HG03432 (cell line): ENCODE measurements around the gene KRT15.

Experiments
- ATAC-seq: cut with Tn5 transposase; IDR thresholded peaks from one replicate; pipeline ENCODE4 v1.9.1; 2021; ENCODE audit warnings: mild to moderate bottlenecking, moderate library complexity; ENCODE audit not compliant: unreplicated experiment

KRT15 gene

DNA sequence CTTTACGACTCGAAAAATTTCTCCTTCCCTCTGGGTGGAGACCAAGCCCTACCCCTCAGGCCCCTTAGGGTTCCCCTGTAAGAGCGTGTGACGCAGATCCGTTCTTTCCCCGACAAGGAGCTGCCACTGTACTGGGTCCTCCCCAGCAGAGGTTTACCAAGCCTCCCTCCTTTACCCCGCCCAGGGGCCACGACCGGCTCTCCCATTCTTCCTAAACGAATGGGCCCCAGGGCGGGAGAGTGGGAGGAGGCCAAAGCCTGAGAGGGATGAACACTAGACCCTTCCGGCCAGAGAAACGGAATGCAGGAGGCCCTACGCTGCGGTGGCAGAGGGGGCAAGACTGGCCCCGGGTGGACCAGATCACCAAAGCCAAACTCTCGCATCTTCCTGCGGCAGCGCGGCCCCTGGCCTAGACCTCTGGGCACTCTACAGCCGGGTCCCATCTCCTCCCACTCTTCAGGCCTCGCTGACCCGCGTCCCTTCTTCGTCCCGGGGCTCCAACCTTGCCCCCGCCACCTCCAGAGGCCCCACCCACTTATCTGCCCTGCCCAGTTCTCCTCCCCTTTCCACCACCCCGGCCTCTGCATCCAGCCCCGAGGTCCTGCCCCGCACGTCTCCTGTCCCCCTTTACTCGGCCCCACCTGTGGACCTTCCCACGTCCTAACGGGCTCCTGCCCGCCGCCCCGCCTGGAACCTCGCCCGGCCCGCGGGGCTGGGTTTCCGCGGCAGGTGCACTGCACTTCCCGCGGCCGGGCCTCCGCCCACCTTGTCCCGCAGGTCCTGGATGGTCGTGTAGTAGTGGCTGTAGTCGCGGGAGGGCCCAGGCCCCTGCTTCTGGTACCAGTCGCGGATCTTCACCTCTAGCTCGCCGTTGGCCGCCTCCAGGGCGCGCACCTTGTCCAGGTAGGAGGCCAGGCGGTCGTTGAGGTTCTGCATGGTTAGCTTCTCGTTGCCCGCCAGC lies 8.7 kb upstream of the KRT15 start:
- ATAC-seq: no peak

DNA sequence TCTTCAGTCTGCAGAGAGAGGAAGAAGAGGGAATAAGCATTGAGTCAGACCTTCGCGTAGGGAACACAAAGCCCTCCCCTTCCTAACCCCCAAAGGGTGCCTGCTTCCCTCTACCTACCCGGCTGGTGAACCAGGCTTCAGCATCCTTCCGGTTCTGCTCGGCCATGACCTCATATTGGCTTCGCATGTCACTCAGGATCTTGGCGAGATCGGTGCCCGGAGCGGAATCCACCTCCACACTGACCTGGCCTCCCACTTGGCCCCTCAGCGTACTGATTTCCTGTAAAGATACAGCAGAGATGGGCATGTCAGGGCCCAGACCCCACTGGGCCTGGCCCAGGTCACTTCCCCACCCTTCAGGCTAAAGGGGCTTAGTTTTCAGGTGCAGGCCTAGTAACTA lies 5.6 kb upstream of the KRT15 start:
- ATAC-seq: no peak

DNA sequence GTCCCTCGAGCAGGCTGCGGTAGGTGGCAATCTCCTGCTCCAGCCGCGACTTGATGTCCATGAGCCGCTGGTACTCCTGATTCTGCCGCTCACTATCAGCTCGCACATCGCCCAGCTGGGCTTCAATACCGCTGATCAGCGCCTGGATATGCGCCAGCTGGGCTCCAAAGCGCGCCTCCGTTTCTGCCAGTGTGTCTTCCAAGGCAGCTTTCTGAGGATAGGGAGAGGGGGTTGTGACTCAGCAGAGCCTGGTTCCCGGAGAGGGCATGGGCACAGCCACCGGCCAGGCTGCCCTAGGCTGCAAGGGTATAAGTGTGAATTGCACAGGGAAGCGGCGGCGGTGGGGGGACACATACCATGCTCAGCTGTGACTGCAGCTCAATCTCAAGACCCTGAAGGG lies 5.1 kb upstream of the KRT15 start:
- ATAC-seq: no peak

DNA sequence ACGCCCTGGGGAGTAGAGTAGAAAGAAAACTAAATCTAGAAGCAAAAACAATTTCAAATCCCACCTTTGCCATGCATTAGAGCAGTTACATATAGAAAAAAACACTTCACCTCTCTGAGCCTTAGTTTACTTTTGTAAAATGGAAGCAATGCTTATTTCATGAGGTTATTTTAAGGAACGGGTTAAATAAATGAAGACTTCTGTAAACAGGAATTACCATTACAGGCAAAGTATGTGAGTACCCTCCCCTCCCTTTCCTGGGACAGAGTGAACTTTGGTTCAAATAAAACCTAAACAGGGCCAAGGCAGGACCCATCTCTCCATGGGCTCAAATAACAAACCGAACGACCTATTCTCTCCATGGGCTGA lies 4.5 kb upstream of the KRT15 start:
- ATAC-seq: no peak

DNA sequence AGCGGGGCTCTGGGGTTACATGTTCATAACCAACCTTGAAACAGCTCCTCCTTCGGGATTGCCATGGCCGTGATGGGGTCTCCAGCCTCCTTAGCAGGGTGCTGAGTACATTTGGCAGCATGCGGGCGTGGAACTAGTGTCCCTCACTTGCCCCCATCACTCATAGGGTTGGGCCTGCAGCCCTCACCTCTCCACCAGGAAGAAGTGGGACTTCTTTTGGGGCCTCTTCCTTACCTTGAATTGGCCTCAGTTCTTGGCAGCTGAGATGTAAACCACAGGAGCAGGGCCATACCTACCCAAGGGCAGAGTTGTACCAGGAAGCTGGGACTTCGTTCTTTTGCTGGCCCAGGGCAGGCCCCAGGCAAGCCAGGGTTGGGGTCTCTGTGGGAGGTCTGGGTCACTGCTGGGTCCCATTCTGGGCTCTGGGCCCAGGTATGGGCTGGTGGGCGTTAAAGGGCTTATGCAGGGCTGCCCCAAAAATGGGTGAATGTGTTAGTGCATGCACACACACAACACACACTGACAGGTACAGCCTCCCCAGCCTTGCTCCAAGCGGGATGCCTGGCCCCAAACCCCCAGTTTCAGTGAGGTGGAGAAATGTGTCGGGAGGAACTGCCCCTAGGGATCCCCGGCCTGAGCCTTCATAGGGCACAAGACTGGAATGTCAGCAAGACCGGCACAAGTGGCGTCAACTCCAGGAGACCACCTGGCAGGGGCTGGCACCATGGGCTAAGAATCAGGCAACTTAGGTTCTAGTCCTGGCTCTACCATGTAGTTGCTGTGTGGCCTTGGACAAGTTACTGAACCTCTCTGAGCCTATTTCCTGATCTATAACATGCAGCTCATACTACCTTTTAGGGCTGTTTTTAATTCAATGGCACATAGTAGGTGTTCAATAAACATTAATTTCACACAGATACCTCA lies 3.9 kb upstream of the KRT15 start:
- no peak for ATAC-seq

DNA sequence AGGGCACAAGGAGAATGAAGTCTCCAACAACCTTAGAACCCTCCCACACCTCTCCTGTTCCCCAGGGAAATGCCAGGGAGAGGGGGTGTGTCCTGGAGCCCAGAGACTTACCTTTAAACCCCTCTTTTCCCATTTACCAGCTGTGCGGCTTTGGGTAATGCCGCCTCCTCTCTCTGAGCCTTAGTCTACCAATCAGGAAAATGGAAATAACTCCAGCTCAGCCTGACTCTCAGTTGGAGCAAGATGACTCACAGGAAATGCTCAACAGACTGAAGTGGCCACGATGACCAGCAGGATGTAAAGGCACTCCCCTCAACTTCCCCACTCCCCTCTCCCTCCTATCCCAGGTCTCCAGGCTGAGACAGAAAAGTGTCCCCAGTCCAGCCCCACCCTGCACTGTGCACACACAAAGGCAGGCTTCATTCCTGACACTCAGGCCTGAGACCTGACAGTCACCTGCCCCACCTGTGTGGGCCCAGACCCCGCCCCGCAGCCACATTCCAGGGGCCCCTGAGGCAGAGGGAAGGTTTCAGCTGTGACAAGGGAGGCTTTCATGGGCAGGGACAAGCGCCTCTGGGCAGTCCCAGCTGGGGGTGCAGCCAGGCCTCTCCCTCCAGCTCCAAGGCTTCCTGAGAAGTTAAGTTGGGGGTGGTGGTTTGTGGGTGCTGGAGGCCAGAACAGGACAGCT lies 3.0 kb upstream of the KRT15 start:
- ATAC-seq: no peak

DNA sequence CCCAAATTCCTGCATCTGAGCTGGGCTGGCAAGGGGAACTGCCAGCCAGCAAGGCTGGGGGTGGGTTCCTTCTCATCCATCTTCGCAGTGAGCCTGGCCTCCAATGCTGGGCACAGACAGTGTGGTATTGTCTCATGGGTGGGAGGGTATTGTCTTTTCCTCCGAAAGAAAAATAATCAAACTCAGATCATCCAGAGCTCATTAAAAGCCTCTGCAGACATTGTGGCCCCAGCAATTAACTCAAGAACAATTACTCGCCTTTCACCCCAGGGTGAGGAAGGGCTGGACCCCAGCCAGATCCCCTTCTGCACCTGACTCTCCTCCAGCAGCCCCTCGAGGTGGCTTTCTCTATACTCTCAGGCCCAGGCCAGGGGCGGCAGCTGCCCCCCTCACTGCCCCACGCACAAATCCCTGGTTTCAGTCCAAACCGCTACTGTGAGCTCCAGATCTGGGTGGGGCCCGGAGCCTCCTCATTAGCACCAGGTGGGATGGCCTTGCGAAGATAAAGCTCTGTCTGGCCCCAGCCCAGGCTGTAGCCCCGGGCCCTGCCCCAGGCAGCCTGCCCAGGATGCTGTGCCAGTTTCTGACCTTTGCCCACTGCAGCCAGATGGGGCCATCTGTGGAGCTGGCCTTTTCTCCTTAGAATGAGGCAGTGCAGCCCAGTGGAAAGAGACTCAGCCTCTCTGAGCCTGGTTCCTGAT lies 2.3 kb upstream of the KRT15 start:
- ATAC-seq: no peak

DNA sequence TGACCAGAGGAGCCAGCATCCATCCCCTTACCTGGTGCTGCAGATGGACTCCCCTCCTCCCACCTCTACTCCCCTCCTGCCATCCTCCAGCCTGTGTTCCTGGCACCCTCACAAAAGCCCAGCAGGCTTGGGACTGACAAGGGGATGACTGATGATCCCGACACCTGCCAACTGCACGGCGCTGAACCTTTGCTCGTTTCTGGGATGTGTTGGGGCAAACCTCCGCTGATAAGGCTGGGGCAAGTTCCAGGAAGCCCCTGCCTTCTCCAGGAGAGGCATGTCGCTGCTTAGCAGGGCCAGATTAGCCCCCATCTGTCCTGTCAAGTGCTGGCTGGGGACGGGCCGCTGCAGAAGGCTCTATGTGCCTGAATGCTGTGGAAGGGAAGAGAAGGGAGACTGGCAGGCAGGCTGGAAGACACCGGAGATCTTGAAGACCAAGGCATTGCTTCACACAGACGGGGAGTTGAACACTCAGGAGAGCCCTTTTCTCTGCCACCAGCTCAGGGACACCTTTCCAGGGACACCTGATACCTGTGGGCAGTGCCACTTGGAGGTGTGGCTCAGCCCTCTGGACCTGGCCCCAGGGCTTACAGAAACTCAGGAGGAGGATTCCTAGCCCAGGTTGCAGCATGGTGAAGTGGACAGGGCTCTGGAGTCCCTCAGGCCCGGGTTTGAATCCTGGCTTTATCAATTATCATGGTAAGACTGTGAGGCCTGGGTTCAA lies 973 bp upstream of the KRT15 start:
- ATAC-seq: no peak

DNA sequence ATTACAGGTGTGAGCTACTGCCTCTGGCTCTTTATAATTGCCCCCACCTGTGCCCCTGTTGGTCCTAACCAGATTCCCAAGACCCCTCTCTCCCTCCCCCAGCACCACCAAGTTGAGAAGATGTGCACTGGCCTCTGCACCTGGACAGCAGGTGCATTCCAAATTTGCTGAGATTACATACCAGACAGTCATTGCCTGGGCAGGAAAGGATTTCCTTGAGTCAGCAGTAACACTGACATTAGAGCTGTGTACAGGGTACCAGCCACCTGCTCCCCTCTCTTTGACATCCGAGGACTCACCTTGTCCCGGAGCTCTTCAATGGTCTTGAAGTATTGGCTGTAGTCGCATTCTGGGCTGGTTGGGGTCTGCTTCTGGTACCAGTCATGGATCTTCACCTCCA lies 659 bp downstream of the KRT15 start:
- no peak for ATAC-seq

DNA sequence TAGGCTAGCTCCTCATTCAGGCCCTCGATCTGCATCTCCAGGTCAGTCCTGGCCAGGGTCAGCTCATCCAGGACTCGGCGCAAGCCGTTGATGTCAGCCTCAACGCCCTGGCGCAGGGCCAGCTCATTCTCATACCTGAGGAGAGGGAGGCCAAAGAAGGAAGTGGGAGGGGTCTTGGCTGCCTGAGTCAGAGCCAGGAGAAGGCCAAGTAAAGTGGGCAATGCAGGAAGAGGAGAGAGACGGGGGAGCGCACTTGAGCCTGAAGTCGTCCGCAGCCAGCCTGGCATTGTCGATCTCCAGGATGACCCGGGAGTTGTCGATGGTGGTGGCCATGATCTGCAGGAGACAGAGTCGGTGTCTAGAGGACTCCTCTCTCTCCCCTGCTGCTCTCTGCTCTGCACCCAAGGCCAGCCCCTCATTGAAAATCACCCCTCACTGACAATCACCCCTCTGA lies 1.8 kb downstream of the KRT15 start:
- no peak for ATAC-seq

DNA sequence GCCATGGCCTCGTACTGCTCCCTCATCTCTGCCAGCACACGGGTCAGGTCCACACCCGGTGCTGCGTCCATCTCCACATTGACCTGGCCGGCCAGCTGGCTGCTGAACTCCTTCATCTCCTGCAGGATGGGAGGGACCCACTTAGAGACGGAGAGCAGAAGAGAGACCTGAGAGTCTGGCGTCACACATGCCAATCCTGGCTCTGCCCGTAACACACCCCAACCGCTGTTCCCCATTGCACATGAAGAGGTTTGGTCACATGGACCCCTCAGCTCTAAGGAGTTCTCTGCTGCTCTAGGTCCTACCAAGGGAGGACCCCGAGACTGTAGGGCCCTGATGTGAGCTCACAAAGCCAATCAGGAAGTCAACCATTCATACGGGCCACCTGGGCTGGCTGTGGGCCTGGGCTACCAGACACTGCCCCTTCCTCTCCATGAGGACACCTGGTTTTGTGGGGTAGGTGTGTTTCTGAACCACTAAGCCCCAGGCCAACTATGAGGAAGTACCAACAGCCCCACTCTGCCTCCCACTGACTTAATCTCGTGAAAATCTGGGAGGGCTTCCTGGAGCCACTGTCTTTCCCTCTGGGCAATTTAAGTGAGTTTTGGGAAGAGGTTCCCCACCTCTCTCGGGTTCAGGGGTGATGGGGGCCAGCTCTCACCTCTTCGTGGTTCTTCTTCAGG lies 2.4 kb downstream of the KRT15 start:
- no peak for ATAC-seq

DNA sequence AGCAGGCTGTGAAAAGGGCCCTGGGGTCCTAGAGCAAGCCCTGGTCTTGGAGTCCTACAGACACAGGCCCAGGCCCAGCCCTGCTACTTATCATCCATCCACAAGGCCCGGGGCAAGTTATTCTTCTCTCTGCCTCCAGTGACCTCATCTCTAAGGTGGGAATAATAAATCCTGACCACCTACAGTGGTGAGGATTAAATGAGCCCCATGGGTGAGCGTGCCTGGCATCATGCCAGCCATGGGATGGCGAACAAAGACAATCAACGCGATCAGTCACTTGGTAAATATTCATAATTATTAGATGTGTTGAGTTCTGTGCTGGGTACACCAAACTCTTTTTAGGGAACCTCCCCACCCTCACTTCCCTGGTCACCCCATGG lies 5.5 kb downstream of the KRT15 start:
- no peak for ATAC-seq

DNA sequence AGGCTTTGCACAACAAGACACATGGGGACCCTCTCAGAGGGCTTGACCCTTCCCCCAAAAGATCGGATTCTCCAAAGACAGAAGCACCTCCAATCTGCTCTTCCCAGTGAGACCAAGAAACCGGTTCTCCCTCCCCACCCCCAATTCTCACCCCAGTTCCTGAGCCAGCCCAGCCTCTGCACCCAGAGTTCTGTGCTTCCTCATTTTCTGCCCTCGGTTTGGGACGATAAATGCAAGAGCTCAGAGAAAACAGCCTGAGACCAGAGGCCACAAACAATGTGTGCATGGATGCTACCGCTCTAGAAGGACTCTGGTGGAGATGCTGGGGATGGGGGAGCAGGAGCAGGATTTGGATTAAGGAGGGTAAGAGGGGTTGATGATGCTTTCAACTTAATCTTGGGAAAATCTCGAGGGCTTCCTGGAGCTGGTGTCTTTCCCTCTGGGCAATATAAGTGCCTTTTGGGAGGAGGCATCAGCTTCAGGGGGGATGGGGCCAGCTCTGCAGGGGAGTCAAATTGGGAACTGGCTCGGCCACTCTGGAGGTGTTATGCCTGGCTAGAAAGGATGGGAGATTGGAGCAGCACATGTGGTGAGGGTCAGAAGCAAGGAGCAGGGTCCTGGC lies 6.0 kb downstream of the KRT15 start:
- ATAC-seq: no peak

DNA sequence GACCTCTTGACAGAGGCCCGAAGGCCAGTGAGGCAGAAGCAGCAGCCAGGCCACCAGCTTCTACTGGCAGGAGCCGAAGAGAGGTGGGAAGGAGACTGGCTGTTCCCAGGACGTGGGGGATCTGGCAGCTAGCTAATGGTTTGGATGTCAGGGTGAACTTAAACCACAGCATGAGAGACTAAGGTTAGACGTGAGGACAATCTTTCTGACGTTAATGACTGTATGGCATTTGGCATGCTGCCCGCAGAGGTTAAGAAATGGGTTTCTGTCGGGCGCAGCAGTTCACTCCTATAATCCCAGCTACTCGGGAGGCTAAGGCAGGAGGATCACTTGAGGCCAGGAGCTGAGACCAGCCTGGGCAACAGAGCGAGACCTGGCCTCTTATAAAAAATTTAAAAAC lies 7.0 kb downstream of the KRT15 start:
- ATAC-seq: no peak

DNA sequence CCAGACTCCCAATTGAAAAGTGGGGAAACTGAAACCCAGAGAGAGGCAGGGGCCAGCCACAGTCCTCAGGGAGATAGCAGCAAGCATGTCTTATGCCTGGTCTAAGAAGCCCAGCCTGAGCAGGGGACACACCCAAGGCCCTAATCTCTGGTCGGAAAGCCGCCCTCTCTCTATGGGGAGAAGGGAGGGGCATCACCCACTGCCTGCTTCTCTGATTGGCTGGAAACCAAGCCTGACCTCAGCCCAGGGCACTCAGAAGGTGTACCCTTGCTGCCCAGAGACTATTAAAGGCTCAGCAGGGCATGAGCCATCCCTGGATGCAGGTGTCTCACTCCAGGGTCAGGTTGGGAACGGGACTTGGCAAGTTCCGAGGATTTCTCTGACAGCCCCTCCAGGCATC lies 7.6 kb downstream of the KRT15 start:
- ATAC-seq: no peak

DNA sequence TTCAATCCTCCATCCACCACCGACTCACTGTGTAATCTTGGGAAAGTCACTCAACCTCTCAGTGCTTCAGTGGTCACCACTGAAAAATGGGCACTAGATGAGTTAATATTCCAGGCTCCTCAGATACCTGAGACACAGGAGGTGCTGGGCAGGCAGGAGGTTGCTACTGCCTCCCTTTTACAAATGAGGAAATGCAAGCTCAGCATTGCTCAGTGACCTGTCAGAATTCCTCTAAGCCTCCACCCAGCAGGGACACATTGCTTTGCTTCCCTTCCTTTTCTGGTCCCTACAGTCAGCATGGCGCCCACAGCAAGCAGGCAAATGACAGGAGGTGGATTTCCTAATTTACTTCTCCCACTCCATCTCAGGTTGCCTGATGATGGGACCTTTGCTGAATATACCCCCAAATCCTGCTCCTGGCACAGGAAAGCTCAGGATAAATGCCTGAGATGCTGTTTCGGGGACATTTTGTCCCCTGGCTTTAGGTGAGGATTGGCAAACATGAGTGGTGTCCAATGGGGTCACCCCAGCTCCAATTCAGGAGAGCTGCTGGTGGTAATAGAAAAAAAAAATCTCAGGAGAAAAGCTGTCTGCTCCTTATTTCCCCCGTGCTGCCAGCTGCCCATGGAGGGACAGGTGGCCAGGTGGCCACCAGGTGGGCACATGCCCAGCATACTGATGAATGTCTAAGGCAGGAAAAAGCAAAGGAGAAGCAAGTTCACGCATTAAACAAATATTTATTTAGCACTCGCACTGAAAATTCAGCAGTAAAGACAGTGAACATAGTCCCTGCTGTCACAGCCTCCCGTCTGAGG lies 8.2 kb downstream of the KRT15 start:
- no peak for ATAC-seq

DNA sequence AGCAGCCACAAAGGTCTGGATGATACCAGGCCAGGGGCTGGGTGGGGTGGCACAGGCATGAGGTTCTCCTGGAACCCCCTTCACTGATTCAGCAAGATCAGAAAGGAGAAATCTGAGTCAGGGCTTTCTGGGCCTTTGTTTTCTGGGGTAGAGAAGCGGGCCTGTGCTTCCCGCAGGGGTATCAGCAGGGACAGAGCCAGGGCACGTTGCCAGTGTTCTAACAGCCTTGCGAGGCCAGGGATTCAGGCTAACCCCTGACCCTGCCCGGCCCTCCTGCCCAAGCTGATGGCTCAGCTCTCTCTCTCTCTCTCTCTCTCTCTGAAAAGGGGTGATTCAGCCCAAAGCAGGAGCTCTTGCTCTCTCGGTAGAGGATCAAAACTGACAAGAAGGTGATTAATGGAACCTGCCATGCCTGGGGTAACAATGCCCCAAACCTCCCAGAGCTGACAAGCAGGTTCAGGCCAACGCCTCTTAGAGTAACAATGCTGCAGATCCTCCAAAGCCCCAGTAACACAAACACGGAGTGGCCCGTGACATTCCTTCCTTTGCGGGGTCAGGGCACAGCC lies 11.3 kb downstream of the KRT15 start:
- ATAC-seq: no peak
